Transverse colon (tissue), 4 donors: ENCODE data around the gene HGFAC. TPM values are rescaled to one million over a fixed set of nuclear protein-coding genes. Genes with fewer than 3 reads are reported as not detected.

Source experiments
- DNase-seq: peaks from one replicate; pipeline ENCODE4 v3.0.0-alpha.2; 2019
- H3K27ac ChIP-seq, 4 donors: fragments of 200-600 bp; sonication (generic); 2 replicates each; pipeline ENCODE4 v1.5.1; 2016 to 2018; ENCODE audit warnings: inconsistent platforms in 4 of 4
- H3K27me3 ChIP-seq: fragments of 200-600 bp; sonication (generic); 2 replicates; pipeline ENCODE4 v1.5.1; 2017; ENCODE audit warnings: inconsistent platforms
- H3K36me3 ChIP-seq, 4 donors: fragments of 200-600 bp; sonication (generic); 2 replicates each; pipeline ENCODE4 v1.5.1; 2017 to 2019; ENCODE audit warnings: inconsistent platforms in 4 of 4
- H3K4me1 ChIP-seq, 4 donors: fragments of 200-600 bp; sonication (generic); 2 replicates each; pipeline ENCODE4 v1.5.1; 2017 to 2020; ENCODE audit warnings: inconsistent platforms in 4 of 4
- H3K4me3 ChIP-seq, 4 donors: fragments of 200-600 bp; sonication (generic); 1 replicate in 1 of 4; 2 replicates in 3 of 4; pipeline versions ENCODE4 v1.5.1 to v1.6.1; 2017 to 2019; ENCODE audit warnings: inconsistent platforms in 4 of 4
- H3K9me3 ChIP-seq, 2 donors: fragments of 200-600 bp; sonication (generic); 2 replicates each; pipeline ENCODE4 v1.5.1; 2017 to 2019; ENCODE audit warnings: inconsistent platforms in 2 of 2
- CTCF ChIP-seq, 5 experiments: fragments of 200-600 bp in 3 of 5; fragments of 450-650 bp in 2 of 5; sonication (generic) in 3 of 5; IDR thresholded peaks; 1 replicate in 2 of 5; 2 replicates in 3 of 5; pipeline ENCODE4 v1.5.1; 2016 to 2017; ENCODE audit warnings: antibody characterized with exemption in 5 of 5, inconsistent platforms in 3 of 5, mild to moderate bottlenecking in 2 of 5, moderate library complexity in 1 of 5
- EP300 ChIP-seq: sonication (generic); formaldehyde crosslinking; IDR thresholded peaks from one replicate; pipeline ENCODE4 v1.6.1; 2017; ENCODE audit warnings: antibody characterized with exemption, low read depth
- POLR2A ChIP-seq: fragments of 450-650 bp; IDR thresholded peaks from one replicate; pipeline ENCODE4 v1.6.1; 2016; ENCODE audit warnings: antibody characterized with exemption, mild to moderate bottlenecking, moderate library complexity
- POLR2AphosphoS5 ChIP-seq, 3 donors: sonication (generic); formaldehyde crosslinking; IDR thresholded peaks; one replicate each; pipeline ENCODE4 v1.6.1; 2016; ENCODE audit warnings: antibody characterized with exemption in 3 of 3
- WGBS, 2 donors: methylation state at CpG; one replicate each; pipeline ENCODE4 v1.1.5; 2018; ENCODE audit warnings: low coverage in 1 of 2; 5-methylcytosine and 5-hydroxymethylcytosine counted together
- in situ Hi-C, 4 donors: fragments of 200-750 bp; cut with MboI; loops; one replicate each; pipeline versions ENCODE4 v1.15.0 to v1.15.1; 2017; ENCODE audit warnings: low sequenced_read_pairs in 3 of 4, low pct_ligation_motif_present in 1 of 4, low pct_unique_long_range_greater_than_20kb in 1 of 4
- intact Hi-C: fragments of 100-400 bp; cut with DNase I; formaldehyde crosslinking; loops from one replicate; pipeline ENCODE4 v1.15.1; 2023; ENCODE audit warnings: low total_unique reads
- total RNA-seq, 4 donors: library from RNA; depleted of rRNA; stranded (reverse); fragments of >200 nt; gene quantifications; one replicate each; pipeline ENCODE4 v1.1.0, GENCODE V29; 2016

Gene HGFAC
- total RNA-seq, 4 donors from 2014 or later: not detected

DNA sequence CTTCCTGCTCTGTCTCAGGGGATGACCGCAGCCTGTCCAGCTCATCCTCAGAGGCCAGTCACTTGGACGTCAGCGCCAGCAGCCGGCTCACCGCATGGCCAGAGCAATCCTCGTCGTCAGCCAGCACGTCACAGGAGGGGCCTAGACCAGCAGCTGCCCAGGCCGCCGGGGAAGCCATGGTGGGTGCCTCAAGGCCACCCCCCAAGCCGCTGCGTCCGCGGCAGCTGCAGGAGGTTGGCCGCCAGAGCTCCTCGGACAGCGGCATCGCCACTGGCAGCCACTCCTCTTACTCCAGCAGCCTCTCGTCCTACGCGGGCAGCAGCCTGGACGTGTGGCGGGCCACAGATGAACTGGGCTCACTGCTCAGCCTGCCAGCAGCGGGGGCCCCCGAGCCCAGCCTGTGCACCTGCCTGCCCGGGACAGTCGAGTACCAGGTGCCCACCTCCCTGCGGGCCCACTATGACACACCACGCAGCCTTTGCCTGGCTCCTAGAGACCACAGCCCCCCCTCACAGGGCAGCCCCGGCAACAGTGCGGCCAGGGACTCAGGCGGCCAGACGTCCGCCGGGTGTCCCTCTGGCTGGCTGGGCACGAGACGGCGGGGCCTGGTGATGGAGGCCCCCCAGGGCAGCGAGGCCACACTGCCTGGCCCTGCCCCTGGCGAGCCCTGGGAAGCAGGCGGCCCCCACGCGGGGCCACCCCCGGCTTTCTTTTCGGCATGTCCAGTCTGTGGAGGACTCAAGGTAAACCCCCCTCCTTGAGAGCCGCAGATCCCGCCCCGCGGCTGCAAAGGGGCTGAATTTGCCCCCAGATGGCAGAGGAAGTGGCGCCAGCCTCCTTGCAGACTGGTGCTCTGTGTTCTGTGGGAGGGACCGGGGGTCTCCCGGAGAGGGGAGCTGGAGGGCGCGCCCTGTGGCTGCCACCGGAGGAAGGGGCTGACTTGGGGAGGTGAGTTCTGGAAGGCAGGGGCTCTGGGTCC lies 51.3 kb downstream of the HGFAC start:
- no peak for TF ChIP-seq POLR2A
- TF ChIP-seq CTCF (IDR thresholded peaks at IDR 0.05): no peak
- no peak for TF ChIP-seq POLR2AphosphoS5 (IDR thresholded peaks at IDR 0.05)
- TF ChIP-seq EP300: no peak
- in situ Hi-C loops (no loop called here), intact Hi-C loops (no loop called here)
- Histone ChIP-seq H3K9me3 (no peaks in the 10 kb centered on the region), H3K4me3 (no peak overlapping the region), H3K27me3 (peaks cover 67% of the 10 kb centered on the region), H3K27ac (no peak overlapping the region), H3K4me1 (no peaks in the 10 kb centered on the region), H3K36me3 (no peaks in the 10 kb centered on the region)
- 86% methylated on average over 35 of the region's 55 CpGs; no CpG with 5 or more reads in 1 of the 2 donors for WGBS, 2 donors
- no peak for DNase-seq

- peaks cover 58% of the 10 kb centered on the region for H3K27me3 ChIP-seq
- in situ Hi-C loops (no loop called here), intact Hi-C loops (no loop called here)
- H3K27ac ChIP-seq: no peak overlapping the region
- no peak overlapping the region for H3K4me3 ChIP-seq
- H3K9me3 ChIP-seq: no peaks in the 10 kb centered on the region
- H3K4me1 ChIP-seq: no peaks in the 10 kb centered on the region
- no peak for DNase-seq
- 72% methylated on average over 10 of the region's 20 CpGs; no CpG with 5 or more reads in 1 of the 2 donors for WGBS, 2 donors
- no peak for TF ChIP-seq CTCF (IDR thresholded peaks at IDR 0.05)
- no peak for TF ChIP-seq POLR2A
- no peak for TF ChIP-seq POLR2AphosphoS5 (IDR thresholded peaks at IDR 0.05)
- no peak for TF ChIP-seq EP300
- no peaks in the 10 kb centered on the region for H3K36me3 ChIP-seq
Observed at GRCh38 chr4:3493720-3494461, 52.1 kb downstream of the HGFAC start.

- TF ChIP-seq EP300 (no peak), POLR2AphosphoS5 (IDR thresholded peaks at IDR 0.05) (no peak), POLR2A (no peak)
- DNase-seq: no peak
- intact Hi-C loops: no loop called here
- no peaks in the 10 kb centered on the region for H3K36me3 ChIP-seq
- no peaks in the 10 kb centered on the region for H3K4me1 ChIP-seq
- no peak overlapping the region for H3K27ac ChIP-seq
- no peak overlapping the region for H3K4me3 ChIP-seq
- H3K9me3 ChIP-seq: no peaks in the 10 kb centered on the region
- in situ Hi-C loops: no loop called here
- 54% methylated on average over 15 of the region's 15 CpGs; no CpG with 5 or more reads in 1 of the 2 donors for WGBS, 2 donors
- H3K27me3 ChIP-seq: peaks cover 52% of the 10 kb centered on the region
Observed at GRCh38 chr4:3494462-3494871, 52.7 kb downstream of the HGFAC start.

DNA sequence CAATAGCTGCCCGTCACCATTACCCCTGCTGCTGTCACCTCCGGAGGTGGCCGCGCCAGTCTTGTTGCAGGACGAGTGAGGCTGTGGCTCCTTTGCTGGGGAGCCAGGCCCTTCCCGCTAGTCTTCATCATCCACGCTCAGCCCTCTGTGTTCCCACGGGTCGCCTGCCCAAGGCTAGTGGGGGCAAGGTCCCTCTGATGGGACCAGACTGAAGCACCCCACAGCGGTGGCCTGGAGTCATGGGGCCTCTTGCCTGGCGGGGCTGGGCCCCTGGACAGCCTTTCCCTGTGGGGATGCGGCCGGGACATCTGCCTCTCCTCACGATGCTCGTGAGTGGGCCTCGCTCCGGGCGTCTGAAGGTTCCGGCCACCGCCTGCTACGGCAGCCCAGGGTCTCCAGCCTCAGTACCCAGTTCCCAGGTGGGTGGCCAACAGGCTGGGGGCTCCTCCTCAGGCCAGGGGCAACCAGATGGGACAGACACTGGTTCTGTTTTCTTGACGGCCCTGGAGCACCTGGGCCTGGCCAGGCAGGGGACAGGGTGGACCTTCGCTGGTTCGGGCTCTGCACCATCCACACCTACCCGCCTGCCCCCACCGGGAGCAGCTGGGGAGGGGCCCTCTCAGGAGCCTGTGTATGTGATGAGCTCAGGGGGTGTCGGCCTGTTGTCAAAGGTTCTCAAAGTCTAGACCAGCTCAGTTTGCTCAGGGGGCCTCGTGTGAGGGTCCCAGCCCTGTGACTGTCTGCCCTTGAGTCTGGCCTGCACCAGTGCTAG lies 53.6 kb downstream of the HGFAC start:
- TF ChIP-seq POLR2A (no peak), EP300 (no peak), POLR2AphosphoS5 (IDR thresholded peaks at IDR 0.05) (no peak), CTCF (IDR thresholded peaks at IDR 0.05) (no peak)
- in situ Hi-C loops: no loop called here
- Histone ChIP-seq H3K9me3 (no peaks in the 10 kb centered on the region), H3K4me3 (no peak overlapping the region), H3K27me3 (peaks cover 51% of the 10 kb centered on the region), H3K36me3 (no peaks in the 10 kb centered on the region), H3K4me1 (no peaks in the 10 kb centered on the region), H3K27ac (no peak overlapping the region)
- WGBS, 2 donors: 72% methylated on average over 24 of the region's 28 CpGs; no CpG with 5 or more reads in 1 of the 2 donors
- no peak for DNase-seq
- intact Hi-C loops: no loop called here
